Osteoblast (primary cell): ENCODE measurements around the gene PHLDB1. TPM values are rescaled to one million over a fixed set of nuclear protein-coding genes. Genes with fewer than 3 reads are reported as not detected.

ENCODE experiments used
- DNase-seq: peaks from one replicate; pipeline ENCODE4 v3.0.0; 2011; ENCODE audit warnings: low spot score, mixed read lengths; ENCODE audit not compliant: insufficient read length; ENCODE audit errors: missing footprints
- H2AFZ ChIP-seq: 2 replicates; pipeline ENCODE4 v1.6.0; 2011; ENCODE audit warnings: mild to moderate bottlenecking, low read length
- H3K27ac ChIP-seq: 2 replicates; pipeline ENCODE4 v1.5.1; 2011; ENCODE audit warnings: mild to moderate bottlenecking, low read depth, low read length, moderate library complexity
- H3K27me3 ChIP-seq: 2 replicates; pipeline ENCODE4 v1.6.0; 2012; ENCODE audit warnings: mild to moderate bottlenecking, control low read depth, inconsistent platforms, low read length, moderate library complexity; ENCODE audit not compliant: insufficient read depth
- H3K36me3 ChIP-seq: 2 replicates; pipeline ENCODE4 v1.5.1; 2011; ENCODE audit warnings: mild to moderate bottlenecking, low read length, control low read depth, moderate library complexity; ENCODE audit not compliant: insufficient read depth
- H3K4me1 ChIP-seq: 2 replicates; pipeline ENCODE4 v1.5.1; 2011; ENCODE audit warnings: mild to moderate bottlenecking, low read length, control low read depth, moderate library complexity; ENCODE audit not compliant: insufficient read depth
- H3K4me2 ChIP-seq: 2 replicates; pipeline ENCODE4 v1.6.0; 2011; ENCODE audit warnings: mild to moderate bottlenecking, low read length; ENCODE audit not compliant: insufficient read depth
- H3K4me3 ChIP-seq: fragments of 200-600 bp; sonication (generic); 3 replicates; pipeline ENCODE4 v1.5.1; 2012; ENCODE audit warnings: mild to moderate bottlenecking, low read length, inconsistent platforms; ENCODE audit not compliant: insufficient read depth
- H3K79me2 ChIP-seq: 2 replicates; pipeline ENCODE4 v1.6.0; 2012; ENCODE audit warnings: mild to moderate bottlenecking, low read length, control low read depth, inconsistent platforms; ENCODE audit not compliant: insufficient read depth
- H3K9me3 ChIP-seq: 2 replicates; pipeline ENCODE4 v1.5.1; 2011; ENCODE audit warnings: low read depth, low read length, control low read depth
- H4K20me1 ChIP-seq: 2 replicates; pipeline ENCODE4 v1.6.0; 2012; ENCODE audit warnings: mild to moderate bottlenecking, low read length, control low read depth; ENCODE audit not compliant: insufficient read depth
- total RNA-seq: library from RNA; depleted of rRNA; stranded (reverse); fragments of >200 nt; gene quantifications from 2 replicates; pipeline ENCODE4 v1.2.3, GENCODE V29; 2012
- TF ChIP-seq, protein P1 (sequence below): IDR thresholded peaks from 2 replicates; pipeline ENCODE4 v1.5.1; 2011; ENCODE audit warnings: mild to moderate bottlenecking, low read depth, low read length, moderate library complexity; ENCODE audit errors: extremely low read depth

Gene PHLDB1
- total RNA-seq, 1 donor: 96.3 TPM

DNA sequence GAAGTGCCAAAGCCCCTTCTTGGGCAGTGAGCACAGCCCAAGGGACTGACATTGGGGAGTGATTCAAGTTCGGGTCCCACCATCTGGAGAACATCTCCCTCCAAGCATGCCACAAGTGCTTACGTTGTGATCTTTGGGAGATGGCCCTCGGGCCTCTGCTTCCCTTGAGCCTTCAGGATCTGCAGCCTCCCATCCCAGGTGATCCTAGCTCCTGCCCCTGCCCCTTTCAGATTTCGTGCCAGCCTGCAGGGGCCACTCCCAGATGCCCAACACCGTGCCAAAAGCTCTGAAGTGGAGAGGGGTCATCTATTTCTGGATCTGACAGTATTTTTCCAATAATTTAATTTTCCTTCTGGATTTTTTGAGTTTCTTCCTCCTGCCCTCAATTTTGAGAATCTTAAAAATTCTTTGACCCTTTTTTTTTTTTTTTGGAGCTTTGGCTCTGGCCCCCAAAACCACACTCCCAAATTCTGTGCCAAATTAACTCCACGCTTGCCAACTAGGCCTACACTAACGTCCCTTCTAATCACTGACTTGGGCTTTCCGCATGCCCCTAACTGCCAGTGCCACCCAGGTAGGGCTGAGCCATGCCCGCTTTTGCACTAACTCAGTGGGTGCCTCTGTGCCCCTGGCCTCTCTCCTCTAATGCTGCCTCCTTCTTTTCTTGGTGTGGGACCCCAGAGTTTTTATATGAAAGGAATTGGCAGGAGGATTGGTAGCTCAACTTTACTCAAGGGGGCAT, 25.3 kb downstream of the PHLDB1 start:
- Histone ChIP-seq H3K27ac (peak overlapping the region; percentile 17), H3K36me3 (peaks cover 84% of the 10 kb centered on the region), H3K9me3 (no peaks in the 10 kb centered on the region), H3K4me1 (peaks cover 38% of the 10 kb centered on the region), H3K79me2 (peaks cover 44% of the 10 kb centered on the region), H3K4me2 (no peak overlapping the region), H2AFZ (no peak overlapping the region), H3K4me3 (no peak overlapping the region), H3K27me3 (no peaks in the 10 kb centered on the region), H4K20me1 (peaks cover 32% of the 10 kb centered on the region)
- DNase-seq: peak; percentile 74
- TF ChIP-seq, protein P1, sequence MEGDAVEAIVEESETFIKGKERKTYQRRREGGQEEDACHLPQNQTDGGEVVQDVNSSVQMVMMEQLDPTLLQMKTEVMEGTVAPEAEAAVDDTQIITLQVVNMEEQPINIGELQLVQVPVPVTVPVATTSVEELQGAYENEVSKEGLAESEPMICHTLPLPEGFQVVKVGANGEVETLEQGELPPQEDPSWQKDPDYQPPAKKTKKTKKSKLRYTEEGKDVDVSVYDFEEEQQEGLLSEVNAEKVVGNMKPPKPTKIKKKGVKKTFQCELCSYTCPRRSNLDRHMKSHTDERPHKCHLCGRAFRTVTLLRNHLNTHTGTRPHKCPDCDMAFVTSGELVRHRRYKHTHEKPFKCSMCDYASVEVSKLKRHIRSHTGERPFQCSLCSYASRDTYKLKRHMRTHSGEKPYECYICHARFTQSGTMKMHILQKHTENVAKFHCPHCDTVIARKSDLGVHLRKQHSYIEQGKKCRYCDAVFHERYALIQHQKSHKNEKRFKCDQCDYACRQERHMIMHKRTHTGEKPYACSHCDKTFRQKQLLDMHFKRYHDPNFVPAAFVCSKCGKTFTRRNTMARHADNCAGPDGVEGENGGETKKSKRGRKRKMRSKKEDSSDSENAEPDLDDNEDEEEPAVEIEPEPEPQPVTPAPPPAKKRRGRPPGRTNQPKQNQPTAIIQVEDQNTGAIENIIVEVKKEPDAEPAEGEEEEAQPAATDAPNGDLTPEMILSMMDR: no peak

DNA sequence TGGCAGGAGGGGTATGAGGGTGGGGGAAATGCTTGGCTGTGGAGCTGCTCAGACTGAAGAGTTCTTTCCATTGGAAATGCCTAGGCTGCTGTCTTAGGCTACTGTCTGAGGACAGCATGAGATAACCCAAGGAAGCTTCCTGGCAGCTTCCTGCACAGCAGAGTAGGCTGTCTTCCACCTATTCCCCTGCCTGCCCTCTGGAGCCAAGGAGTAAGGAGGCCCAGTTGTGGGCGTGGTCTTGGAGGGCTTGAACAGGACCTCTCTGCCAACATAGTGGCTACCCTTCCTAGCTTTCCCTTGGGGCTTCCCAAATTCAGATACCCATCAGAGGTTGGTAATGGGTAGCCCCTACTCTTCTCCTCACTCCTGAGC, 25.9 kb downstream of the PHLDB1 start:
- peaks cover 39% of the 10 kb centered on the region for H3K79me2 ChIP-seq
- TF ChIP-seq, protein P1: no peak
- no peaks in the 10 kb centered on the region for H3K27me3 ChIP-seq
- H2AFZ ChIP-seq: no peak overlapping the region
- peaks cover 32% of the 10 kb centered on the region for H4K20me1 ChIP-seq
- H3K36me3 ChIP-seq: peaks cover 84% of the 10 kb centered on the region
- H3K4me2 ChIP-seq: no peak overlapping the region
- peaks cover 38% of the 10 kb centered on the region for H3K4me1 ChIP-seq
- no peaks in the 10 kb centered on the region for H3K9me3 ChIP-seq
- no peak overlapping the region for H3K4me3 ChIP-seq
- H3K27ac ChIP-seq: peak overlapping the region; percentile 46
- DNase-seq: peak; percentile 92

DNA sequence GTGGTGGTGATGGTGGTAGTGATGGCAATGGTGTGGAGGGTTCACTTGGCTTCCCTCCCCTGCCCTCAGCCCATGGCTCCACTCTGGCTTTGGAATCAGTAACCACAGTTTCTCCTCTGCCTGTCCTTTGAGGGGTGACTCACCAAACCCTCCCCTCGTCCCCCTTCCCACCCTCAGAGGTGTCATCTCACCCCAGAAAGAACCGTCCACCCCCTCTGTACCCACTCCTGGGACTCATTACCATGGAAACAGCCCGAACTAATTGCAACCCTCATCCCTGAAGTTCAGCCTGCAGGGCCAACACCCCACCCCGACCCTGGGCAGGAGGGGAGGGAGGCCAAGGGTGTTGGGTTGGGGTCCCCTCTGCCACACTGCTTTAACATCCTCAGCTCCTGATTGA, 26.6 kb downstream of the PHLDB1 start:
- H3K9me3 ChIP-seq: no peaks in the 10 kb centered on the region
- TF ChIP-seq, protein P1: no peak
- H3K36me3 ChIP-seq: peaks cover 83% of the 10 kb centered on the region
- H3K27ac ChIP-seq: peak overlapping the region; percentile 46
- peak; percentile 94 for DNase-seq
- H3K4me2 ChIP-seq: peak overlapping the region; percentile 8
- H3K79me2 ChIP-seq: peaks cover 36% of the 10 kb centered on the region
- peaks cover 29% of the 10 kb centered on the region for H4K20me1 ChIP-seq
- no peak overlapping the region for H3K4me3 ChIP-seq
- no peak overlapping the region for H2AFZ ChIP-seq
- H3K4me1 ChIP-seq: peaks cover 37% of the 10 kb centered on the region
- H3K27me3 ChIP-seq: no peaks in the 10 kb centered on the region

DNA sequence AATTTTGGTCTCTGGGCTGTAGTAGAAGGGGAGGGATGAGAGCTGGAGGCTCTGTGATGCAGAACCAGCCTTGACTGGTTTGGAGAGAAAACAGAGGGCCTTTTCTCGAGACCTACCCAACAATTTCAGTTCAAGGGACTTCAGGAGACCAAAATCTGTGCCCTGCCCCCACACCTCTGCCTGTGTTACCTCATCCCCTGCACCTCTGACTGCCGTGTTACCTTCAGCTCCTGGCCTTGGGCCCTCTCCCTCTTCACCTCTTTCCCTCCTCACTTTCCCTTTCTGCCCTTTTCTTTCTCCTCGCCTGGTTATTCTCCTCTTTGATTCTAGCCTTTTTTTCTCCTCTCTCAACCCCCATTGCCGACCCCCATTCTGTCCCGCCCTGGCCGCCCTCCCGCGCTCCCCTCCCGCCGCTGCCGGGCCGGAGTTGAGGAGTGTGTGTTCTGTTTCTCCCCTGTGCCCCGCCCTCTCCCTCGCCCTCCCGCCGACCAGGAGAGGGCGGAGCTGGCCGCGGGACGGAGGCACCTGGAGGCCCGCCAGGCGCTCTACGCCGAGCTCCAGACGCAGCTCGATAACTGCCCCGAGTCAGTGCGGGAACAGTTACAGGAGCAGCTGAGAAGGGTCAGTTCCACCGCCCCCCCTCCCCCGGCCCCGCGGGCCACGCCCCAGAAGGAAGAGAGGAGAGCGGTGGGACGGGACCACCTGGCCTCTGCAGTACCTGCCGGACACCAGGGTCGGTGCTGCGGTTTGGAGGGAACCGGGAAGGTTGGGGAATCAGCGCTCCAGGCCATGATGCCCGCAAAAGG, 27.2 kb downstream of the PHLDB1 start:
- H3K36me3 ChIP-seq: peaks cover 81% of the 10 kb centered on the region

More for the DNA sequence above, 27.2 kb downstream of the PHLDB1 start:
- Histone ChIP-seq H3K27me3 (no peaks in the 10 kb centered on the region), H3K9me3 (no peaks in the 10 kb centered on the region), H3K4me3 (no peak overlapping the region), H4K20me1 (peaks cover 23% of the 10 kb centered on the region), H3K27ac (peak overlapping the region; percentile 46), H3K4me1 (peaks cover 35% of the 10 kb centered on the region), H2AFZ (no peak overlapping the region), H3K79me2 (peaks cover 29% of the 10 kb centered on the region), H3K4me2 (peak overlapping the region; percentile 8)
- peak; percentile 89 for DNase-seq
- TF ChIP-seq, protein P1: no peak
